Embryonic facial prominence (tissue), 1 donor: Measurements from ENCODE around the gene MCTP1.
"Not testable (repeated sequence)": the region's sequence is repeated elsewhere in the genome, so short reads cannot be mapped to it uniquely, and the experiment has no call there.

Source experiments
- DNase-seq: peaks from one replicate; pipeline ENCODE4 v3.0.0-alpha.2; 2016; ENCODE audit errors: extremely low spot score

Gene MCTP1

GRCh38 chr5:95251185-95251584 is 33.7 kb downstream of the MCTP1 start:
- DNase-seq = no peak

- DNase-seq = no peak
Measured at GRCh38 chr5:95244479-95244878, 40.4 kb downstream of the MCTP1 start.

- DNase-seq = no peak
Measured at GRCh38 chr5:95241635-95242034, 43.3 kb downstream of the MCTP1 start.

- DNase-seq = no peak
Measured at GRCh38 chr5:95241161-95241560, 43.7 kb downstream of the MCTP1 start.

GRCh38 chr5:95238560-95239325 is 46.2 kb downstream of the MCTP1 start:
- no peak for DNase-seq

GRCh38 chr5:95237324-95237723 is 47.6 kb downstream of the MCTP1 start:
- DNase-seq = no peak

GRCh38 chr5:95235439-95235982 is 49.4 kb downstream of the MCTP1 start:
- no peak for DNase-seq

- no peak for DNase-seq
Measured at GRCh38 chr5:95229646-95230045, 55.2 kb downstream of the MCTP1 start.

GRCh38 chr5:95224701-95225459 is 60.0 kb downstream of the MCTP1 start:
- no peak for DNase-seq

GRCh38 chr5:95223566-95224258 is 61.2 kb downstream of the MCTP1 start:
- no peak for DNase-seq

GRCh38 chr5:95222836-95223235 is 62.1 kb downstream of the MCTP1 start:
- DNase-seq = no peak

- DNase-seq = no peak
Measured at GRCh38 chr5:95221234-95221633, 63.7 kb downstream of the MCTP1 start.

GRCh38 chr5:95220381-95220780 is 64.5 kb downstream of the MCTP1 start:
- DNase-seq = no peak

- no peak for DNase-seq
Measured at GRCh38 chr5:95219411-95219810, 65.5 kb downstream of the MCTP1 start.

GRCh38 chr5:95217881-95218280 is 67.0 kb downstream of the MCTP1 start:
- no peak for DNase-seq

GRCh38 chr5:95217351-95217750 is 67.5 kb downstream of the MCTP1 start:
- no peak for DNase-seq

- DNase-seq = no peak
Measured at GRCh38 chr5:95216136-95216955, 68.5 kb downstream of the MCTP1 start.

- DNase-seq = not testable (repeated sequence)
Measured at GRCh38 chr5:95207811-95208210, 77.1 kb downstream of the MCTP1 start.

GRCh38 chr5:95194856-95195255 is 90.0 kb downstream of the MCTP1 start:
- no peak for DNase-seq

GRCh38 chr5:95191330-95191729 is 93.6 kb downstream of the MCTP1 start:
- DNase-seq = no peak

GRCh38 chr5:95184924-95185323 is 100.0 kb downstream of the MCTP1 start:
- no peak for DNase-seq
